H1 (cell line): Measurements from ENCODE around the gene SIGLEC11. TPM values are rescaled to one million over a fixed set of nuclear protein-coding genes. Genes with fewer than 3 reads are reported as not detected.

Experiments
- CTCF ChIA-PET: fragments of 300-600 bp; sonication (Branson Sonifier 250); formaldehyde crosslinking; loops from one replicate; lab custom pipeline; 2021; ENCODE audit not compliant: partially characterized antibody; lab: Charles Lee
- POLR2A ChIA-PET: fragments of 300-600 bp; sonication (Branson Sonifier 250); formaldehyde crosslinking; loops from one replicate; lab custom pipeline; 2021; ENCODE audit warnings: inconsistent platforms; ENCODE audit not compliant: partially characterized antibody; lab: Charles Lee
- DNase-seq, 2 experiments: peaks; one replicate each; pipeline versions ENCODE4 v3.0.0 to v3.0.0-alpha.2; 2010 to 2022; ENCODE audit warnings: low spot score in 2 of 2, low read depth in 1 of 2, mixed read lengths in 1 of 2
- FAIRE-seq: peaks from 2 replicates; lab custom pipeline; 2011; peaks lifted over from hg19 to GRCh38; lab: Jason Lieb, UNC
- H2AFZ ChIP-seq: 2 replicates; pipeline ENCODE4 v1.8.1; 2012; ENCODE audit warnings: low read length, inconsistent platforms
- H2AK5ac ChIP-seq: 2 replicates; pipeline ENCODE4 v1.6.1; 2013; ENCODE audit warnings: low read depth, low read length
- H2BK120ac ChIP-seq: replicated peaks from 2 replicates; pipeline ENCODE3; 2013; ENCODE audit warnings: low read depth, low read length, inconsistent platforms
- H2BK12ac ChIP-seq: 2 replicates; pipeline ENCODE4 v1.6.1; 2013; ENCODE audit warnings: low read depth, low read length
- H2BK15ac ChIP-seq: 2 replicates; pipeline ENCODE4 v1.6.1; 2013; ENCODE audit warnings: low read length
- H2BK20ac ChIP-seq: 2 replicates; pipeline ENCODE4 v1.6.1; 2013; ENCODE audit warnings: low read length
- H2BK5ac ChIP-seq: 2 replicates; pipeline ENCODE4 v1.6.1; 2013; ENCODE audit warnings: low read depth, low read length
- H3K14ac ChIP-seq: 2 replicates; pipeline ENCODE4 v1.6.1; 2013; ENCODE audit warnings: inconsistent platforms; ENCODE audit not compliant: insufficient read length
- H3K18ac ChIP-seq: 2 replicates; pipeline ENCODE4 v1.6.1; 2013; ENCODE audit warnings: low read length; ENCODE audit errors: extremely low read depth
- H3K23ac ChIP-seq: 2 replicates; pipeline ENCODE4 v1.6.1; 2013; ENCODE audit warnings: inconsistent platforms; ENCODE audit not compliant: insufficient read length
- H3K23me2 ChIP-seq: 2 replicates; pipeline ENCODE4 v1.6.1; 2013; ENCODE audit warnings: low read depth, low read length
- H3K27ac ChIP-seq: 2 replicates; pipeline ENCODE4 v1.6.1; 2011; ENCODE audit warnings: low read depth, low read length, inconsistent platforms
- H3K27me3 ChIP-seq, 4 experiments: replicated peaks in 1 of 4; 1 replicate in 1 of 4; 2 replicates in 3 of 4; pipeline versions ENCODE4 v1.6.1 to v1.8.1; 2011 to 2013; ENCODE audit warnings: low read length in 3 of 4, mild to moderate bottlenecking in 3 of 4, inconsistent platforms in 2 of 4, mixed read lengths in 2 of 4, moderate library complexity in 1 of 4; ENCODE audit not compliant: control insufficient read depth in 3 of 4, insufficient read depth in 3 of 4; ENCODE audit errors: extremely low read depth in 1 of 4
- H3K36me3 ChIP-seq, 4 experiments: 2 replicates each; pipeline versions ENCODE4 v1.6.1 to v1.8.1; 2011 to 2013; ENCODE audit warnings: mild to moderate bottlenecking in 4 of 4, low read length in 3 of 4, moderate library complexity in 2 of 4, control low read depth in 1 of 4, inconsistent platforms in 1 of 4; ENCODE audit not compliant: insufficient read depth in 4 of 4, control insufficient read depth in 2 of 4
- H3K4ac ChIP-seq: replicated peaks from 2 replicates; pipeline ENCODE3; 2013; ENCODE audit warnings: low read length, low read depth, mixed read lengths, inconsistent platforms; ENCODE audit not compliant: insufficient read length
- H3K4me1 ChIP-seq, 4 experiments: replicated peaks in 1 of 4; 1 replicate in 1 of 4; 2 replicates in 3 of 4; pipeline versions ENCODE4 v1.6.1 to v1.8.1; 2011 to 2013; ENCODE audit warnings: low read length in 3 of 4, inconsistent platforms in 2 of 4, mixed read lengths in 1 of 4; ENCODE audit not compliant: insufficient read depth in 4 of 4, control insufficient read depth in 3 of 4
- H3K4me2 ChIP-seq, 2 experiments: 2 replicates each; pipeline versions ENCODE4 v1.6.1 to v1.8.1; 2011 to 2013; ENCODE audit warnings: low read depth in 2 of 2, low read length in 2 of 2, control low read depth in 1 of 2, inconsistent platforms in 1 of 2, mild to moderate bottlenecking in 1 of 2; ENCODE audit not compliant: insufficient read depth in 1 of 2
- H3K4me3 ChIP-seq, 4 experiments: fragments of 200-600, 300-600 bp in 1 of 4; sonication (generic), shearing (Covaris generic), sonication (Bioruptor Twin) in 1 of 4; 2 replicates each; pipeline versions ENCODE4 v1.5.1 to v1.8.1; 2011 to 2016; ENCODE audit warnings: low read length in 4 of 4, low read depth in 3 of 4, control low read depth in 2 of 4, inconsistent platforms in 2 of 4, mild to moderate bottlenecking in 2 of 4, mixed read lengths in 1 of 4, moderate library complexity in 1 of 4; ENCODE audit not compliant: insufficient read depth in 2 of 4; ENCODE audit errors: extremely low read depth in 1 of 4
- H3K56ac ChIP-seq: replicated peaks from 2 replicates; pipeline ENCODE3; 2013; ENCODE audit warnings: low read depth, mild to moderate bottlenecking, mixed read lengths, low read length, inconsistent platforms; ENCODE audit not compliant: insufficient read length
- H3K79me1 ChIP-seq: 2 replicates; pipeline ENCODE4 v1.6.1; 2013; ENCODE audit warnings: low read depth, low read length, control low read depth
- H3K79me2 ChIP-seq, 2 experiments: 2 replicates each; pipeline versions ENCODE4 v1.6.1 to v1.8.1; 2012 to 2013; ENCODE audit warnings: low read length in 2 of 2, mild to moderate bottlenecking in 2 of 2, inconsistent platforms in 1 of 2; ENCODE audit not compliant: insufficient read depth in 2 of 2, control insufficient read depth in 1 of 2
- H3K9ac ChIP-seq, 4 experiments: replicated peaks in 1 of 4; 1 replicate in 1 of 4; 2 replicates in 3 of 4; pipeline versions ENCODE4 v1.6.1 to v1.8.1; 2011 to 2013; ENCODE audit warnings: low read depth in 3 of 4, low read length in 3 of 4, control low read depth in 2 of 4, mild to moderate bottlenecking in 2 of 4, moderate library complexity in 2 of 4, inconsistent platforms in 1 of 4; ENCODE audit errors: extremely low read depth in 1 of 4
- H3K9me3 ChIP-seq, 2 experiments: 2 replicates each; pipeline versions ENCODE4 v1.6.1 to v1.8.1; 2012 to 2013; ENCODE audit warnings: mild to moderate bottlenecking in 2 of 2, moderate library complexity in 2 of 2, control low read depth in 1 of 2, inconsistent platforms in 1 of 2, low read depth in 1 of 2, low read length in 1 of 2, mixed read lengths in 1 of 2; ENCODE audit not compliant: insufficient read depth in 2 of 2
- H4K20me1 ChIP-seq, 2 experiments: replicated peaks in 1 of 2; 2 replicates each; pipeline versions ENCODE3 to v1.8.1; 2011 to 2013; ENCODE audit warnings: inconsistent platforms in 2 of 2, low read length in 2 of 2, mild to moderate bottlenecking in 1 of 2; ENCODE audit not compliant: insufficient read depth in 2 of 2, control insufficient read depth in 1 of 2
- H4K5ac ChIP-seq: 2 replicates; pipeline ENCODE4 v1.6.1; 2013; ENCODE audit warnings: low read length, low read depth, mixed read lengths, inconsistent platforms; ENCODE audit not compliant: insufficient read length
- H4K8ac ChIP-seq: 2 replicates; pipeline ENCODE4 v1.8.0; 2013; ENCODE audit warnings: mild to moderate bottlenecking, moderate library complexity, low read length, inconsistent platforms; ENCODE audit not compliant: insufficient read depth; ENCODE audit errors: extremely low read depth
- H4K91ac ChIP-seq: replicated peaks from 2 replicates; pipeline ENCODE3; 2013; ENCODE audit warnings: low read length, mixed read lengths, inconsistent platforms; ENCODE audit not compliant: insufficient read length
- BACH1 ChIP-seq: IDR thresholded peaks from 2 replicates; pipeline ENCODE4 v1.6.1; 2012; ENCODE audit warnings: low read length, improper control_type of control experiment
- CHD1 ChIP-seq: IDR thresholded peaks from 2 replicates; pipeline ENCODE4 v1.6.1; 2012; ENCODE audit warnings: low read depth, low read length, improper control_type of control experiment
- CREB1 ChIP-seq: IDR thresholded peaks from 2 replicates; pipeline ENCODE4 v1.6.1; 2012; ENCODE audit warnings: inconsistent platforms
- EP300 ChIP-seq, 2 experiments: IDR thresholded peaks; 1 replicate in 1 of 2; 2 replicates in 1 of 2; pipeline ENCODE4 v1.6.1; 2011 to 2012; ENCODE audit warnings: low read depth in 2 of 2, low read length in 2 of 2, mild to moderate bottlenecking in 2 of 2, borderline replicate concordance in 1 of 2, inconsistent platforms in 1 of 2, moderate library complexity in 1 of 2
- HDAC2 ChIP-seq, 2 experiments: fragments of 300-600 bp in 1 of 2; sonication (generic) in 1 of 2; IDR thresholded peaks; 2 replicates each; pipeline ENCODE4 v1.6.1; 2011 to 2012; ENCODE audit warnings: low read depth in 2 of 2, low read length in 2 of 2, mild to moderate bottlenecking in 2 of 2, moderate library complexity in 2 of 2, borderline replicate concordance in 1 of 2, inconsistent platforms in 1 of 2
- KDM5A ChIP-seq: fragments of 200-600 bp; IDR thresholded peaks from 2 replicates; pipeline ENCODE4 v1.7.1; 2012; ENCODE audit warnings: mild to moderate bottlenecking, low read length, inconsistent platforms, mixed read lengths
- NRF1 ChIP-seq: IDR thresholded peaks from 2 replicates; pipeline ENCODE4 v1.6.1; 2011; ENCODE audit warnings: mild to moderate bottlenecking, low read depth, low read length, improper control_type of control experiment
- RBBP5 ChIP-seq: IDR thresholded peaks from 2 replicates; pipeline ENCODE4 v1.7.1; 2012; ENCODE audit warnings: low read depth, mild to moderate bottlenecking, inconsistent platforms, low read length, moderate library complexity, borderline replicate concordance
- SIX5 ChIP-seq: IDR thresholded peaks from 2 replicates; pipeline ENCODE4 v1.6.1; 2011; ENCODE audit warnings: mild to moderate bottlenecking, low read depth, low read length
- YY1 ChIP-seq: IDR thresholded peaks from 2 replicates; pipeline ENCODE4 v1.6.1; 2011; ENCODE audit warnings: low read depth, mild to moderate bottlenecking, low read length
- ZNF274 ChIP-seq: IDR thresholded peaks from 2 replicates; pipeline ENCODE4 v1.7.0; 2012; ENCODE audit warnings: low read length, borderline replicate concordance; ENCODE audit errors: extremely low read depth
- WGBS, 2 experiments: shearing (Covaris generic) in 1 of 2; methylation state at CpG; one replicate each; pipeline versions ENCODE4 v1.1.6 to v1.1.7; 2013 to 2015; ENCODE audit warnings: low lambda C conversion rate in 2 of 2, mixed read lengths in 2 of 2, inconsistent platforms in 1 of 2, low coverage in 1 of 2, missing lambda C conversion rate in 1 of 2; ENCODE audit not compliant: insufficient replicate concordance in 2 of 2, insufficient coverage in 1 of 2, insufficient read length in 1 of 2; ENCODE audit errors: extremely low coverage in 1 of 2, missing lambda C conversion rate in 1 of 2; 5-methylcytosine and 5-hydroxymethylcytosine counted together
- polyA plus RNA-seq, 7 experiments: library from polyadenylated mRNA; depleted of rRNA in 3 of 7; stranded (reverse) in 5 of 7; unstranded in 2 of 7; fragments of >200 nt in 5 of 7; fragments of 200-250 nt in 2 of 7; gene quantifications; 1 replicate in 5 of 7; 2 replicates in 1 of 7; 4 replicates in 1 of 7; pipeline versions ENCODE4 v1.2.1 to v1.2.3, GENCODE V29; 2011 to 2013; ENCODE audit warnings: missing spikeins in 2 of 7, mixed read lengths in 2 of 7
- total RNA-seq: library from RNA; stranded (reverse); fragmentation: NEBNext Ultra II Directional; extraction: Animal tissue kit (Norgen Biotek cat#: 25700); gene quantifications from 2 replicates; pipeline ENCODE4 v1.2.1, GENCODE V29; 2021

The SIGLEC11 gene
- total and polyA plus RNA-seq, 2 of the 8 experiments (the other 6 are each of a cell fraction or from before 2014, with no cell fraction given), result 0.18 TPM; not detected in 1

DNA sequence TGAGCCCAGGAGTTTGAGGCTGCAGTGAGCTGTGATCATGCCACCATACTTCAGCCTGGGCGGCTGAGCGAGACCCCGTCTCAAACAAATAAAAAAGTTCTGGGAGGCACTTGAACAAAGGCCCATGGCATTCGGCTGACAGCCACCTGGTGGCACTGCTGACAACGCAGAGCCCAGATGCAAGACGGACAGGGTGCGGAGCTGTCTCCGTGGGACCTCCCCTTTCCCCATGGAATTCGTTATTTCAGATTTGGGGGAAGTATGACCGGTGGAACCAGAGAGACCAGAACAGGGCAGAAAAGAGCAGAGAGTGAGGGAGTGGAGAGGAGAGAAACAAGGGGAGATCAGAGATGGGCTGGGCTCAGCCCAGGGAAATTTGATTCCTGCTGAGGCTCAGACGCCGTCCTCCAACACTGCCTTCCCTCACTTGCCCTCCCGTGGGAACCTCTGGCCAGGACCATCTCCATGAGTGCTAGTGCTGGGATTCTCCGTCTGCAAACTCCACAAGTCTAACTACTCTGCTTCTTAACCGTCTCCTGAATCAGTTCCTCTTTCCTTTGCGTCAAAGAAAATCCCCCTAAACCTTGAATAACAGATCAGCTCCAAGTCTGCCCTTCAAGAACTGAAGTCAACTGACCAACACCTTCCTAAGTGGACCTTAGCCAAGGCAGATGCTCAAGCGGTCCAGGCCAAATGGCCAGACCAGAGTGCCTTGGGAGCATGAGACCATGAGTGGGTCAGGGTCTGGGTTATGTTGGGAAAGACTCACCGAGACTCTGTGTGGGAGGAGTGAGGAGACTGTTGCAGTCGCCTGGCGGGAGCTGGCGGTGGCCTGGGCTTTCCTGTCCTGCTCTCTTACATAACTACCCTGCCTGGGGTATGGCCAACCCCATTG is 43.9 kb downstream of the SIGLEC11 start:
- H2AFZ ChIP-seq, result no peak overlapping the region
- no peak overlapping the region for H3K4ac ChIP-seq
- peaks cover 4 to 88% of the 10 kb centered on the region in 2 experiments; a peak in 3 of 4 replicates for H3K79me2 ChIP-seq
- H4K91ac ChIP-seq, result no peak overlapping the region
- H3K23ac ChIP-seq, result no peak overlapping the region
- ChIA-PET CTCF (interaction anchor here (0.6 to 3.4 kb wide), 13 partner anchors 10 to 223 kb away, joined by 3 to 20 read pairs (median 3); partner anchors contain the start of genes ATF5 and NUP62), POLR2A (interaction anchor here (0.7 to 19.2 kb wide), 7 partner anchors 5 to 67 kb away, joined by 3 to 373 read pairs (median 5); partner anchors contain the start of genes ATF5, NUP62 and PTOV1)
- no peaks in the 10 kb centered on the region for H3K27me3 ChIP-seq
- H3K14ac ChIP-seq, result no peak overlapping the region
- DNase-seq (no peak), FAIRE-seq (no peak)
- H3K4me1 ChIP-seq, result peaks cover 0 to 7% (median 1%) of the 10 kb centered on the region in 4 experiments; a peak in 3 of 7 replicates
- no peaks in the 10 kb centered on the region for H3K23me2 ChIP-seq
- H3K56ac ChIP-seq, result no peak overlapping the region
- H3K79me1 ChIP-seq, result peaks cover 18% of the 10 kb centered on the region
- no peak overlapping the region for H3K18ac ChIP-seq
- H2AK5ac ChIP-seq, result no peak overlapping the region
- H3K27ac ChIP-seq, result peak overlapping the region; percentile 54; the same call in 1 of the 2 replicates
- no peak overlapping the region for H2BK12ac ChIP-seq
- H2BK5ac ChIP-seq, result no peak overlapping the region
- peaks cover 14 to 31% (median 25%) of the 10 kb centered on the region in 4 experiments; a peak in 5 of 8 replicates for H3K36me3 ChIP-seq
- no peaks in the 10 kb centered on the region for H3K9me3 ChIP-seq
- no peak overlapping the region for H2BK15ac ChIP-seq
- no peak overlapping the region for H3K9ac ChIP-seq
- H3K4me2 ChIP-seq, result no peak overlapping the region
- H2BK20ac ChIP-seq, result no peak overlapping the region
- no peak overlapping the region for H3K4me3 ChIP-seq
- H4K5ac ChIP-seq, result no peak overlapping the region
- H4K20me1 ChIP-seq, result peaks cover 46 to 51% of the 10 kb centered on the region in 2 experiments
- no peak overlapping the region for H2BK120ac ChIP-seq
- H4K8ac ChIP-seq, result no peak overlapping the region
- 83% methylated on average over 21 of the region's 21 CpGs; no CpG with 5 or more reads in 1 of the 2 experiments for WGBS, 2 experiments
- no peak; the same call in 1 of the 2 replicates for TF ChIP-seq CREB1
- TF ChIP-seq YY1, result no peak
- TF ChIP-seq ZNF274, result no peak
- no peak for TF ChIP-seq EP300 (IDR thresholded peaks at IDR 0.05; ENCODE audit: borderline replicate concordance in 1 of 2, low read depth in 2 of 2, low read length in 2 of 2)
- TF ChIP-seq RBBP5, result 0 out of 2 replicates have a peak, but pooled peaks have one; percentile 4
- TF ChIP-seq NRF1, result no peak
- no peak for TF ChIP-seq SIX5
- TF ChIP-seq CHD1, result no peak
- TF ChIP-seq HDAC2 (IDR thresholded peaks at IDR 0.05; ENCODE audit: borderline replicate concordance in 1 of 2, low read depth in 2 of 2, low read length in 2 of 2), result no peak
- TF ChIP-seq KDM5A, result no peak
- no peak for TF ChIP-seq BACH1
